Stomach (tissue), 9 donors: ENCODE measurements around the gene UQCC2. TPM values are rescaled to one million over a fixed set of nuclear protein-coding genes. Genes with fewer than 3 reads are reported as not detected.

ENCODE experiments used
- DNase-seq, 2 donors: peaks; one replicate each; pipeline versions ENCODE4 v3.0.0 to v3.0.0-alpha.2; 2013 to 2019
- H3K27ac ChIP-seq, 5 donors: fragments of 200-600 bp in 4 of 5; sonication (generic) in 4 of 5; one replicate each; pipeline ENCODE4 v1.5.1; 2013 to 2019; ENCODE audit warnings: mild to moderate bottlenecking in 1 of 5, moderate library complexity in 1 of 5
- H3K27me3 ChIP-seq, 3 donors: fragments of 200-600 bp; sonication (generic); one replicate each; pipeline ENCODE4 v1.5.1; 2017 to 2019; ENCODE audit warnings: mixed run types in 1 of 3
- H3K36me3 ChIP-seq, 4 donors: fragments of 200-600 bp; sonication (generic); 1 replicate in 3 of 4; 2 replicates in 1 of 4; pipeline ENCODE4 v1.5.1; 2016 to 2019
- H3K4me1 ChIP-seq, 4 donors: fragments of 200-600 bp; sonication (generic); one replicate each; pipeline ENCODE4 v1.5.1; 2016 to 2019
- H3K4me3 ChIP-seq, 4 donors: fragments of 200-600 bp; sonication (generic) in 3 of 4; one replicate each; pipeline ENCODE4 v1.5.1; 2016 to 2019; ENCODE audit warnings: mild to moderate bottlenecking in 1 of 4
- H3K9me3 ChIP-seq, 4 donors: fragments of 200-600 bp; sonication (generic); one replicate each; pipeline ENCODE4 v1.5.1; 2016 to 2019
- CTCF ChIP-seq, 7 experiments: fragments of 450-650 bp in 4 of 7; fragments of 200-600 bp in 3 of 7; sonication (generic) in 3 of 7; IDR thresholded peaks; one replicate each; pipeline ENCODE4 v1.5.1; 2016 to 2019; ENCODE audit warnings: antibody characterized with exemption in 7 of 7, control low read depth in 2 of 7, mild to moderate bottlenecking in 1 of 7
- EP300 ChIP-seq: sonication (generic); formaldehyde crosslinking; IDR thresholded peaks from one replicate; pipeline ENCODE4 v1.6.1; 2017; ENCODE audit warnings: antibody characterized with exemption
- POLR2A ChIP-seq, 4 donors: fragments of 450-650 bp; IDR thresholded peaks; one replicate each; pipeline ENCODE4 v1.6.1; 2016; ENCODE audit warnings: antibody characterized with exemption in 4 of 4, control low read depth in 2 of 4, mild to moderate bottlenecking in 1 of 4, moderate library complexity in 1 of 4
- POLR2AphosphoS5 ChIP-seq, 3 donors: sonication (generic); formaldehyde crosslinking; IDR thresholded peaks; one replicate each; pipeline ENCODE4 v1.6.1; 2016; ENCODE audit warnings: antibody characterized with exemption in 3 of 3
- WGBS, 5 donors: extraction: QIAGEN DNeasy Blood & Tissue Kit in 3 of 5; methylation state at CpG; one replicate each; pipeline versions ENCODE4 v1.1.5 to v1.1.7; 2013 to 2018; 5-methylcytosine and 5-hydroxymethylcytosine counted together
- intact Hi-C: fragments of 100-400 bp; cut with DNase I; formaldehyde crosslinking; loops from one replicate; pipeline ENCODE4 v1.15.1; 2023; ENCODE audit warnings: low total_unique reads
- polyA plus RNA-seq, 3 donors: library from polyadenylated mRNA; stranded (reverse); fragments of 200-250 nt; gene quantifications; one replicate each; pipeline ENCODE4 v1.2.3, GENCODE V29; 2013
- total RNA-seq, 5 donors: library from RNA; depleted of rRNA; stranded (reverse); fragments of >200 nt; gene quantifications; one replicate each; pipeline versions ENCODE4 v1.1.0 to v1.2.3, GENCODE V29; 2014 to 2016
- donor health status: healthy with polysubstance abuse.
- donor health status: Bipolar disorder and iron deficiency.
- donor health status: healthy.

The UQCC2 gene
- total and polyA plus RNA-seq, 8 donors, result 4.7 to 109 (median 24.7) TPM

DNA sequence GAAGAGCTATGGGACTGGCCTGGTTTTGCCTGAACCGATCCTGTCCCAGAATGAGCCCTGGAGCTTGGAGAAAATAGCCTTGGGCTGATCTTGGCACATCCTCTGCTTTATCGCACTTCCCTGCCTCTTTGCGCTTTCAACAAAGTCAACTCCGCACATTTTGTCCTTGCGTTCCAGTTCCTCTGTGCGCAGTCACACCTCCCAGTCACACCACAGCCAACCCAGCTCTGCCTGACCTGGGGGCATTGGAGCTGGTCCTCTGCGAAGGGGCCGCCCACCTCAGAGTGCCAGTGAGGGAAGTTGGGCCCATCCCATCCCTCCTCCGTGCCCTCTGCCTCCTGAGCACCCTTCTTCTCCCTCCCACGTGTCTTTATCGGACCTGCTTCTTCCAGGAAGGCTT lies 16.9 kb upstream of the UQCC2 start:
- H3K4me3 ChIP-seq, result no peak overlapping the region
- TF ChIP-seq CTCF (IDR thresholded peaks at IDR 0.05), result no peak
- no peak for TF ChIP-seq EP300
- TF ChIP-seq POLR2A (IDR thresholded peaks at IDR 0.05), result no peak
- TF ChIP-seq POLR2AphosphoS5 (IDR thresholded peaks at IDR 0.05), result no peak
- WGBS, 5 donors, result 88 to 96% (median 92%) methylated on average over 11 of the region's 11 CpGs
- no peaks in the 10 kb centered on the region for H3K27me3 ChIP-seq
- H3K4me1 ChIP-seq, result peaks cover 0 to 14% (median 8%) of the 10 kb centered on the region in 4 donors
- intact Hi-C loops, result no loop called here
- no peaks in the 10 kb centered on the region for H3K9me3 ChIP-seq
- H3K27ac ChIP-seq, result no peak overlapping the region
- DNase-seq, result no peak
- peaks cover 0 to 5% (median 0%) of the 10 kb centered on the region in 4 donors for H3K36me3 ChIP-seq

GRCh38 chr6:33727932-33728331 lies 16.4 kb upstream of the UQCC2 start:
- H3K4me1 ChIP-seq, result peaks cover 2 to 19% (median 11%) of the 10 kb centered on the region in 4 donors
- TF ChIP-seq EP300 (no peak), CTCF (IDR thresholded peaks at IDR 0.05) (no peak), POLR2AphosphoS5 (IDR thresholded peaks at IDR 0.05) (no peak), POLR2A (IDR thresholded peaks at IDR 0.05) (no peak)
- 57 to 88% (median 78%) methylated on average over 7 to 11 of the region's 11 CpGs for WGBS, 5 donors
- DNase-seq, result no peak
- no peaks in the 10 kb centered on the region for H3K27me3 ChIP-seq
- no peak overlapping the region for H3K4me3 ChIP-seq
- H3K9me3 ChIP-seq, result no peaks in the 10 kb centered on the region
- no peak overlapping the region for H3K27ac ChIP-seq
- H3K36me3 ChIP-seq, result peaks cover 0 to under 1% (median 0%) of the 10 kb centered on the region in 4 donors
- intact Hi-C loops, result no loop called here

DNA sequence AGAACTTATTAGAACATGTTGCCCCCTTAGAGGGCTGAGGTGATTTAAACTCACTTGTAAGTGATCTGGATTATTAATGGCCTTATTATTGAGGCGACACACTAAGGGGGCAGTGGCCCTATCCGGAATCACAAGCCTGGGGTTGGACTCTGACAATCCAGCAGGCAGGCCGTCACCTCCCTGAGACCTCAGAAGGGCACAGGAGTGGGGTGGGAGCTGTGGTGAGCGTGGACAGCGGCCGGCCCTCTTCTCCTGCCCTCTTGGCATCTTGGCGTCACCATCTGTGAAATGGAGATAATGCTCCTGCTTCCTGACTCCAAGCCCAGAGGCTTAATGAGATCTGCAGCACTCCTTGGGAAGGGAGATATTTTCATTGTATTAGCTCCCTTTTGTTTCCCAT lies 15.6 kb upstream of the UQCC2 start:
- TF ChIP-seq EP300, result no peak
- TF ChIP-seq CTCF (IDR thresholded peaks at IDR 0.05), result no peak
- no peak for TF ChIP-seq POLR2AphosphoS5 (IDR thresholded peaks at IDR 0.05)
- no peak for TF ChIP-seq POLR2A (IDR thresholded peaks at IDR 0.05)
- no peak overlapping the region for H3K27ac ChIP-seq
- no peak for DNase-seq
- no peaks in the 10 kb centered on the region for H3K36me3 ChIP-seq
- peaks cover 8 to 23% (median 17%) of the 10 kb centered on the region in 4 donors for H3K4me1 ChIP-seq
- WGBS, 5 donors, result 79 to 86% (median 83%) methylated on average over 7 of the region's 7 CpGs
- H3K4me3 ChIP-seq, result no peak overlapping the region
- intact Hi-C loops, result no loop called here
- H3K27me3 ChIP-seq, result no peaks in the 10 kb centered on the region
- no peaks in the 10 kb centered on the region for H3K9me3 ChIP-seq

DNA sequence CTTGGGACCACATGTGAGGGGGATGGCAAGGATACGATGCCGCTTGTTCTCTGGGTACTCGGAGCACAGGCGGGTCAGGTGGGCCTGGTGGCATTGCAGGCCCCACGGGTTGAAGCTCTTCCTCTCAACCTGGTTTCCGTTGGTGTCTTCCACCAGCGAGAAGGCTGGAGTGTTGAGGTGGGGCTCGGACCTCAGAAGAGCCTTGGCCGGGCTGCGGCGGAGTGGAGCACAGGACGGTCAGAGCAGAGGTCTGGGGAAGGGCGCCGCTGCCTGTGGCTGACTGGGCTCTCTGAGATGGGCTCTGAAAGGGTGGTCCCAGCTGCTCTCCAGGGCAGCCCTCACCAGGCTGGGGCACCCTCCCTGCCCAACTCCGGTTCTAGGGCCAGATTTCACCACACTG lies 15.2 kb upstream of the UQCC2 start:
- Histone ChIP-seq H3K9me3 (no peaks in the 10 kb centered on the region), H3K36me3 (no peaks in the 10 kb centered on the region), H3K4me3 (no peak overlapping the region), H3K27me3 (no peaks in the 10 kb centered on the region), H3K27ac (no peak overlapping the region), H3K4me1 (peaks cover 13 to 27% (median 19%) of the 10 kb centered on the region in 4 donors)
- DNase-seq, result no peak
- intact Hi-C loops, result no loop called here
- TF ChIP-seq POLR2AphosphoS5 (IDR thresholded peaks at IDR 0.05) (no peak), POLR2A (IDR thresholded peaks at IDR 0.05) (no peak)
- WGBS, 5 donors, result 88 to 95% (median 94%) methylated on average over 13 to 15 of the region's 15 CpGs

DNA sequence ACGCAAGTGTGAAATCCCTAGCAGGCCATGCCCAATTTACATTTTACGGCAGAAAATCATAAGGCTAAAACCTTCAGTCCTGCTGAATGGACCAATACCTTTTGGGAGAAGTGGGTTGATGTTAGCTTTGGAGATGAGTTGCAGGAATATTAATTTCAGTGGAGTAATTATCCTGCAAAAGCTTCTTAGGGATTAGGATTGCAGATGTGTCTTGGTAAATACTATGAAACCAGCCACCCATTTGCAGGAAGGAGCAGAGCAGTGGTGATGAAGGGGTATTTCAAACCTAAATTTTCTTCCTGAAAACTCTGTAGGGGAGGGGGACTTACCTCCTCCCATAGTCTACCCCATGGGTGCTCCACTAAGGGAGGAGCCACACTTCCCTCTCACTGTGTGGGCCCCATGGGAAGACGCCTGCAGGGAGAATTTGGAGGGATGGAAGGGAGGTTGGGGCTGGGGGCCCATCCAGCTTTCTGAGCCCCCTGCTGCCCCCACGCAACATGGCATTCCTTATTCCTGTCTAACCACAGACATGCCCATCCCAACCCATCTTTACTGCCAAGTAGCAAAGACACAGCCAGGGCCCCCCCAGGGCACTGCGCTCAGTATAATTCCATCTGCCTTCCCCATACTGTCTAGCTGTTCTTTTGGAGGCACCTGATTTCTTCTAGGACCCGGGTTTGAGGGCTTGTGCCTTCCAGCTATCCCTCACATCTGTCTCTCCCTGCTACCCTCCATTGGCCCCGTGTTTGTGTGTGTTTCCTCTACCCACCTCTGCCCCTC lies 14.6 kb upstream of the UQCC2 start:
- H3K4me3 ChIP-seq, result no peak overlapping the region
- TF ChIP-seq CTCF (IDR thresholded peaks at IDR 0.05), result no peak
- no peak for TF ChIP-seq POLR2AphosphoS5 (IDR thresholded peaks at IDR 0.05)
- TF ChIP-seq EP300, result no peak
- TF ChIP-seq POLR2A (IDR thresholded peaks at IDR 0.05), result no peak

More for the DNA sequence above, 14.6 kb upstream of the UQCC2 start:
- 83 to 92% (median 89%) methylated on average over 7 of the region's 7 CpGs for WGBS, 5 donors
- Histone ChIP-seq H3K4me1 (peaks cover 15 to 28% (median 20%) of the 10 kb centered on the region in 4 donors), H3K27me3 (no peaks in the 10 kb centered on the region), H3K27ac (no peak overlapping the region), H3K36me3 (no peaks in the 10 kb centered on the region), H3K9me3 (no peaks in the 10 kb centered on the region)
- intact Hi-C loops, result no loop called here
- no peak for DNase-seq
